ENCODE results near the gene SMO.

Gene SMO

GRCh38 chr7:129203050-129203741 lies 14.8 kb downstream of the SMO start:
- no peaks in the 10 kb centered on the region for H3K79me2 ChIP-seq (ENCODE audit: control insufficient read depth, low read length)
- no peaks in the 10 kb centered on the region for H3K4me1 ChIP-seq (ENCODE audit: control insufficient read depth, low read length)
- no peaks in the 10 kb centered on the region for H3K27me3 ChIP-seq (ENCODE audit: control insufficient read depth, low read length)
- no peaks in the 10 kb centered on the region for H3K36me3 ChIP-seq (ENCODE audit: control insufficient read depth, low read length)
- no peaks in the 10 kb centered on the region for H3K9me3 ChIP-seq (ENCODE audit: control insufficient read depth, insufficient read depth, low read length)
- H3K4me2 ChIP-seq (ENCODE audit: low read length): no peak overlapping the region
- no peak for TF ChIP-seq EZH2phosphoT487 (IDR thresholded peaks at IDR 0.05; ENCODE audit: borderline replicate concordance, low read length)
- H3K27ac ChIP-seq (ENCODE audit: low read depth, low read length): no peak overlapping the region
- H4K20me1 ChIP-seq (ENCODE audit: control insufficient read depth, insufficient read depth, low read depth, low read length): no peaks in the 10 kb centered on the region
- H3K4me3 ChIP-seq (ENCODE audit: low read length): no peak overlapping the region
- no peaks in the 10 kb centered on the region for H3F3A ChIP-seq (ENCODE audit: control insufficient read depth, insufficient read depth)
- no peaks in the 10 kb centered on the region for H3K9me2 ChIP-seq (replicated peaks; ENCODE audit: control insufficient read depth, low read length)

DNA sequence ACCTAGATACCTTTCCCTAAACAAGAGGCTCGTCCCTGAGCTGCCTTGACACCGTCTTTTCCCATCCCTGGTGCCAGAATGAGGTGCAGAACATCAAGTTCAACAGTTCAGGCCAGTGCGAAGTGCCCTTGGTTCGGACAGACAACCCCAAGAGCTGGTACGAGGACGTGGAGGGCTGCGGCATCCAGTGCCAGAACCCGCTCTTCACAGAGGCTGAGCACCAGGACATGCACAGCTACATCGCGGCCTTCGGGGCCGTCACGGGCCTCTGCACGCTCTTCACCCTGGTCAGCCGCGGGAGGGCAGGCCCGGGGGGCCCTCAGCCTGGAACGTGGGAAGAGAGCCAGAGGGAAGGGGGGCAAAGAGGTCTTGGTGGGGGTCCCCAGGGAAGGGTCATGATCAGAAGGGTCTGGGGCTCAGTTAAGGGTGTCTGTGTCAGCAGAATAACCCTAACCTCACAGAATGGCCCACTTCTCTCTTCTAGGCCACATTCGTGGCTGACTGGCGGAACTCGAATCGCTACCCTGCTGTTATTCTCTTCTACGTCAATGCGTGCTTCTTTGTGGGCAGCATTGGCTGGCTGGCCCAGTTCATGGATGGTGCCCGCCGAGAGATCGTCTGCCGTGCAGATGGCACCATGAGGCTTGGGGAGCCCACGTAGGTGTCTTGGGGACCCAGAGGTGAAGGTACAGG lies 16.8 kb downstream of the SMO start:
- TF ChIP-seq CTCF (IDR thresholded peaks at IDR 0.05; ENCODE audit: low read depth, low read length, poor library complexity, severe bottlenecking) (no peak), EZH2phosphoT487 (IDR thresholded peaks at IDR 0.05; ENCODE audit: borderline replicate concordance, low read length) (no peak)
- H3K9me3 ChIP-seq (ENCODE audit: control insufficient read depth, insufficient read depth, low read length): no peaks in the 10 kb centered on the region

GRCh38 chr7:129205987-129206785 lies 17.8 kb downstream of the SMO start:
- no peaks in the 10 kb centered on the region for H3K79me2 ChIP-seq (ENCODE audit: control insufficient read depth, low read length)
- H3K9me3 ChIP-seq (ENCODE audit: control insufficient read depth, insufficient read depth, low read length): no peaks in the 10 kb centered on the region
- H4K20me1 ChIP-seq (ENCODE audit: control insufficient read depth, insufficient read depth, low read depth, low read length): no peaks in the 10 kb centered on the region
- no peaks in the 10 kb centered on the region for H3K9me2 ChIP-seq (replicated peaks; ENCODE audit: control insufficient read depth, low read length)
- H3K4me3 ChIP-seq (ENCODE audit: low read length): no peak overlapping the region
- H3K36me3 ChIP-seq (ENCODE audit: control insufficient read depth, low read length): no peaks in the 10 kb centered on the region
- no peaks in the 10 kb centered on the region for H3K4me1 ChIP-seq (ENCODE audit: control insufficient read depth, low read length)
- no peak overlapping the region for H3K4me2 ChIP-seq (ENCODE audit: low read length)
- TF ChIP-seq EZH2phosphoT487 (IDR thresholded peaks at IDR 0.05; ENCODE audit: borderline replicate concordance, low read length) (no peak), CTCF (IDR thresholded peaks at IDR 0.05; ENCODE audit: low read depth, low read length, poor library complexity, severe bottlenecking) (no peak)
- no peaks in the 10 kb centered on the region for H3F3A ChIP-seq (ENCODE audit: control insufficient read depth, insufficient read depth)
- no peak overlapping the region for H3K27ac ChIP-seq (ENCODE audit: low read depth, low read length)
- H3K27me3 ChIP-seq (ENCODE audit: control insufficient read depth, low read length): no peaks in the 10 kb centered on the region

More for the DNA sequence above, 16.8 kb downstream of the SMO start:
- Histone ChIP-seq H3K36me3 (ENCODE audit: control insufficient read depth, low read length) (no peaks in the 10 kb centered on the region), H3K4me2 (ENCODE audit: low read length) (no peak overlapping the region), H3K27me3 (ENCODE audit: control insufficient read depth, low read length) (no peaks in the 10 kb centered on the region), H3K27ac (ENCODE audit: low read depth, low read length) (no peak overlapping the region), H3K4me1 (ENCODE audit: control insufficient read depth, low read length) (no peaks in the 10 kb centered on the region), H3K4me3 (ENCODE audit: low read length) (no peak overlapping the region), H3F3A (ENCODE audit: control insufficient read depth, insufficient read depth) (no peaks in the 10 kb centered on the region), H4K20me1 (ENCODE audit: control insufficient read depth, insufficient read depth, low read depth, low read length) (no peaks in the 10 kb centered on the region), H3K79me2 (ENCODE audit: control insufficient read depth, low read length) (no peaks in the 10 kb centered on the region), H3K9me2 (replicated peaks; ENCODE audit: control insufficient read depth, low read length) (no peaks in the 10 kb centered on the region)
